Occipital lobe (tissue), 2 donors: ENCODE results near the gene SLC25A34. TPM values are rescaled to one million over a fixed set of nuclear protein-coding genes. Genes with fewer than 3 reads are reported as not detected.

Source experiments
- DNase-seq: peaks from one replicate; lab custom pipeline; 2025; lab: John Stamatoyannopoulos, UW
- total RNA-seq: library from RNA; depleted of rRNA; stranded (reverse); fragments of >200 nt; gene quantifications from one replicate; pipeline ENCODE4 v1.2.3, GENCODE V29; 2014

SLC25A34 gene
- total RNA-seq, 1 donor from 2014 or later: 1.2 TPM

DNA sequence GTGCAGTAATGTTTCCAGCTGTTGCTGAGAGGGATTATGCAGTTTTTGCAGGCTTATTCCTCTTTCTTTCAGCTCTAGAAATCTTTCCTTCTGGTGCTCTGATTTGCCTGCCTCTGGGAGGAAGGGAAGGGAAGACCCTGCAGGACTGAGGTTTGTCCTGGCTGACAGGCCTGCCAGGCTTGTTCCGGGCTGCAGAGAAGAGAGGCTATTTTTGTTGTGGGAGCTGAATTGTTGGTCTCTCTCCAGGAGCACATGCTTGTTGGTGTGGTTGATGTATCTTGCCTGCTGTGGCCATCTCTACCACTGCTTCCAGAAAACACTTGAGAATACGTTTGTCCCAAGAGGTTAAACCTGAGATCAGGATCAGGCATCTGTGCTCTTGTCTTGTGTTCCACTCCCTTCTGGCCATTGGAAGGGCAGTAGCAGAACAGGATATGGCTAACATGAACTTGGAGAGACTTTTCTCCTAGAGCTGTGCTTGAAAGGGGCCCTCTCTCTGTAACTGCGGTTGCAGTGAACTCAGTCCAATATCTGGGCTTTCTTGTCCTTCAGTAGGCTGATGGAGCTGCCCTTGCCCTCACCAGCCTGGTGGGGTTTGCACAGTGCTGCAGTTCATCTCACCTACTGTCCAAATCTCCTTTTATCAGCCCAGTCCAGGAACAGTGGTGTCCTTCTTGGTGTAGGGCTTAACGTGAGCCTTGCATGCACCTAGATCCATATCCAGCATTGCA lies 21.5 kb upstream of the SLC25A34 start:
- DNase-seq: peak; percentile 43

DNA sequence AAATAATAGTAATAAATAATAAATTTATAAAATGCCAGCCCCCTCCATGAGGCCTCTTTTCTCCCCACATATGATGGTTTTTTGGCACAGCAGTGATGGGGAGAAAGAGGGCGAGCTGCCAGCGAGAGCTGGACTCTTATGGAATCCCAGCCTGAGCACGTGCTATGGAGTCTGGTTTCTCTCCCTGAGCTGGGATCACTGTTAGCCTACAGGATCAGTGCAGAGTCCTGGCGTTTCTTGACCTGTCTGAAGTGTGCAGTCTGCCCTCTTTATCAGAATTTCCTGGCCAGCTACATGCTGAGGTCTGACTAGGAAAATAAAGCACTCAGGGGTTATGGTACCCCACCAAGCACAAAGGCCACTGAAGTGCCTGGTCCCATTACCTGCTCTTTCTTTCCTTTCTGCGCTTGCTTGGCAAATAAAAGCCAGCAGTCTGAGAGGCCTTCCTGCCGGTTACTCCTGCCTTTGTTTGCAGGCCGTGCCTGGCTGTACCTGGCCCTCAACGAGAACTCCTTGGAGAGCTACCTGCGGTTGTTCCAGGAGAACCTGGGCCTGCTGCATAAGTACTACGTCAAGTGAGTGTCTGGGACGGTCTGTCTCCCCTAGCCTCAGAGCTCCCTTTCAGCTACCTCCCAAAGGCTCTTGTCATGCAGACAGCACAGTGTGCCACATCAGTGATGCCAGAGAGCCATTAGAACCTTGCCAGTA lies 18.5 kb upstream of the SLC25A34 start:
- no peak for DNase-seq

DNA sequence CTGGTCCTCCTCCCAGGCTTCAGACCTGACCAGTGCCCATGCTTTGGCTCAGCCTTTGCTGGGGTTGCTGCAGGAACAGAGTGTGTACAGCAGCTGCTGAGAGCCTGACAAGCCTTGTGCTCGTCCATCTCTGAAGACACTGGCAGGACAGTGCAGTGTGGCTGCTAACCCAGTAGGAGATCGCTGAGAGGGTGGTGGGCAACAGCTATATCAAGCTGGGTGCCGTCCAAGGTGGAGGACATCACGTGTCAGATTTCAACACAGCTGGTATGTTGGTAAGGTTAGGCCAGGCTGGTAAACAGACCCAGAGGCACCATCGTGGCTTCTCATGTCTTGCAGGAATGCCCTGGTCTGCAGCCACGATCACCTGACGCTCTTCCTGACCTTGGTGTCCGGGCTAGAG lies 17.9 kb upstream of the SLC25A34 start:
- no peak for DNase-seq

DNA sequence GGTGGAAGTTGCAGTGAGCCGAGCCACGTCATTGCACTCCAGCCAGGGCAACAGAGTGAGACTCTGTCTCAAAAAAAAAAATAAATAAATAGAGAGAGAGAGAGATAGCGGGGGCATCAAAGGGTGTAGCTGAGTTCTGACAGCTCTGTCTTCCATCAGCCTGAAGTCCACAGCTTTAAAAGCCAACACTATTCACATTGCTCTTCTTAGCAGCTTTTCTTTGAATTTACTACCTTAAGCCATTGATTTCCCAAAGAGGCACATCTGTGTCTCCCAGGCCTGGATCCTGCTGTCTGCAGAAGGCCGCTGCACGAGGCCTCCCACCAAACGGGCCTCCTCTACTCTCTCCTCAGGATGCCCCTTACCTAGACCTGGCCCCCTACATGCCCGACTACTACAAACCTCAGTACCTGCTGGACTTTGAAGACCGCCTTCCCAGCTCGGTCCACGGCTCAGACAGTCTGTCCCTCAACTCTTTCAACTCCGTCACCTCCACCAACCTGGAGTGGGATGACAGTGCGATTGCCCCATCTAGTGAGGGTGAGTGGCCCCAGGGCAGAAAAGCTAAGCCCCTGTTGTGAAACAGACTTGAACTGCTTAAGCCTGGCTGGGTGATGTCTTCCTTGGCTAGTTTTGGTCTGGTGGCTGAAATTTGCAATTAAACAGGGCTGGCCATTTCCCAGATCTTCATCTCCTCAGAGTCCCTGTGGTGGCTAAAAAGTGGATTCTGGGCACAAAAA lies 16.5 kb upstream of the SLC25A34 start:
- no peak for DNase-seq

DNA sequence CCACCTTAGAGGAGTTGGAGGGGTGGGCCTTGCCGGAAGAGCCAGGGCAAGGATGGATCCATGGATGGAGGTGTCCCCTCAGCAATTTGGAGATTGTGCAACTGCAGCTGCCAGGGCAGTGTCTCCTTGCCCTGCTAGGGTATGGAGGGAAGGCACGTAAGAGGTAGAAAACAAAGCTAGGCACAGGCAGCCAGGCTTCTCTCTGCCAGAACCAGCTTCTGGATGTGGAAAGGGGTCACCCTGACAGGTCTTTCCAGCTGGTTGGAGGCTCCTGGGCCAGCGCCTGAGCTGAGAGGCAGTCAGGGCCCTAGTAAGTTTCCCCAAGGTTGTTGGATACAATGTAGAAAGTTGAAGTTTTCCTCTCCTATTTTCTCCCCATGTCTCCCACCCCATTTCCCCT lies 15.2 kb upstream of the SLC25A34 start:
- DNase-seq: no peak

DNA sequence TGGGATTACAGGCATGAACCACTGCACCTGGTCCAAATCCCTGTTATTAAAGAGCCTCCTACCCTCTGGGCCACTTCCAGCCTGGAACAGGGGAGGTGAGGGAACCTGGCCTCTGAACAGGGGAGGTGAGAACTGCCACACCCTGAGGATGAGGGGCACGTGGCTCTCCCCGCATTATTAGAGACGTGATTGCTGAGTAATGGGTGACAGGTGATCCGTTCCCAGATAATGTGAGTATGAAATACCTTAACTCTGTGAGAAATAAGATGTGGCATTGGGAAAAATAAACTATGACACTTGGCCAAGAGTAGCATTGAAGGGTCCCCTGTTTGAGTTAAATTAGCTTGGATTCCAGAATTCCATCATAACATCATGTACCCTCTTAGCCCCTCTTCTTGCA lies 13.6 kb upstream of the SLC25A34 start:
- DNase-seq: no peak

DNA sequence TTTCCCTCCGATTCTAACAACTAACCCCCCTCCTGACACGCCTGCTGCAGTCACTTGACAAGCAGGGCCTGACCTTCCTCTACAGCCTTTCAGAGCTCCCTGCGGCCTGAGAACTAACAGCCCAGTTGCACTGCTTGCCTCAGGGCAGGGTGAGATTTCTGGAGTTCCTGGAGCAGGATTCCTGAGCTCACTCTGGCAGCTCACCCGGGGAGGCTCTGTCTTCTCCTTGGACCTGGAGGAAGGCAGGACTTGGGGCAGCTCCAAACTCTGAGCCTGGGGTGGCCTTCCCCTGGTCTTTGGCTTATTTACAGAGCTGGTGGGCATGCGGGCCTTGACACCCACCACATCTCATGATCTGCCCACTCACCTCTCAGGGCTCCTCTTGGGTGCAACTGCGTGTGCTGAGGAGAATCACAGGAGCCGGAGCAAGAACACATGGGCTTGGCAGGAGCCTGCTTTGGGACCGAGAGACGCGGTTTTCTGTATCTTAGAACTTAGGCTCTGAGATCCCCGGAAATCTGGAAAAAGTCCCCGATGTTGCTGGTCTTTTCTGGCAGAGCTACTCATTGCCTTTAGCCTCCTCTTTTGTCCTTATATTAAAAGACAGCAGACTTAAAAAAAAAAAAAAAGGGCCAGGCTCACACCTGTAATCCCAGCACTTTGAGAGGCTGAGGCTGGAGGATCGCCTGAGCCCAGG lies 13.1 kb upstream of the SLC25A34 start:
- DNase-seq: no peak

DNA sequence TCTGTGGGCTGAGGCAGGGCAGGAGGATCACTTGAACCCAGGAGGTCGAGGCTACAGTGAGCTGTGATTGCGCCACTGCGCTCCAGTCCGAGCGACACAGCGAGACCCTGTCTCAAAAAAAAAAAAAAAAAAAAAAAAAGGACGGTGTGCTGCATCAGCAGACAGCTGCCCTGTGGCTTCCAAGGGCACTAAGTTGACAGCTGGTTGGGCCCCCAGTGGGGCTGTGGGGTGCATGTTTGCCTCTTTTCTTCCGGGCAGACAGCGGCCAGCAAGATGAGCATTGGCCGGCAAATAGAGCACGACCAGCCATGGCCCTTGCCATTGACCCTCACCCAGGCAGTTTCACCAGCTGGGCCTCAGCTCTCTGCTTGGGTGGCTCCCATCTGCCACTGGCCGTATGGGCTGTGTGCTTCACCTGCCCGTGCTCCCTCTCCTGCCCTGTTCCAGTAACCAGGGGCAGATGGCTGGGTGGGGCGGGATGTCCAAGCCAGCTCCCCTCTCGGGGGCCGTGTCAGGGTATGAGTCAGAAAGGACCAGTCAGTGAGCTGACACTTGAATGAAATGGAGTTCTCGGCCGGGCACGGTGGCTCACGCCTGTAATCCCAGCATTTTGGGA lies 12.3 kb upstream of the SLC25A34 start:
- DNase-seq: no peak

DNA sequence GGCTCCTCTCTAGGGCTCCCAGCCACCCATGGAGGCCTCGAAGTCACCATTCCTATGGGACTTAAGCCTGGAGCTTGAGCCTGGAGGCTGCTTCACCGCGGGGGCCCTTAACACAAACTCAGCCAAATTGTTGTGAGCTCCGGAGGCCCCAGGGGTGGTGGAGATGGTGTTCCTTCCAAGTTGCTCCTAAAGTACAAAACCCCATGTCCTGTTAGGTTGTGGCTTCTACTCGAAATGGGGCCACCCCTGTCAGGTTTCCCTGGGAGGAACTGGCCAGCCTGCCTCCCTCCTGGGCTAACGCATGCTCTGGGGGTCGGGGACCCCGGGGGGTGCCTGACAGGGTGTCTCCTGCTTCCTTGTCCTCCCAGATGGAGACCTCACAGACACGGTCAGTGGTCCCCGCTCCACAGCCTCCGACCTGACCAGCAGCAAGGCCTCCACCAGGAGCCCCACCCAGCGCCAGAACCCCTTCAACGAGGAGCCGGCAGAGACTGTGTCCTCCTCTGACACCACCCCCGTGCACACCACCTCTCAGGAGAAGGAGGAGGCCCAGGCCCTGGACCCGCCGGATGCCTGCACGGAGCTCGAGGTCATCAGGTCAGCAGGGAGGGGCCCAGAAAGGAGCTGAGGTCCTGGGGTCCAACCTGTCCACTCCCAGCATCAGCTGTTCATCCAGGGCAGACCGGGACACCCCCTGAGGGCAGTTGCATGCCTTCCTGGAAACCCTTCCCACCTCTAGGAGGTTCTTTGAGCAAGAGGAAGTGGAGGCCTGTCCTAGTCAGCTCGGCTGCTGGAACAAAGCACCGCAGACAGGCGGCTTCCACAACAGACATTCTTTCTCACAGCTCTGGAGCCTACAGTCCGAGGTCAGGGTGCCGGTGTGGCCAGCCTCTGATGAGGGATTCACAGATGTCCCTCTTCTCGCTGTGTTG lies 10.8 kb upstream of the SLC25A34 start:
- no peak for DNase-seq

DNA sequence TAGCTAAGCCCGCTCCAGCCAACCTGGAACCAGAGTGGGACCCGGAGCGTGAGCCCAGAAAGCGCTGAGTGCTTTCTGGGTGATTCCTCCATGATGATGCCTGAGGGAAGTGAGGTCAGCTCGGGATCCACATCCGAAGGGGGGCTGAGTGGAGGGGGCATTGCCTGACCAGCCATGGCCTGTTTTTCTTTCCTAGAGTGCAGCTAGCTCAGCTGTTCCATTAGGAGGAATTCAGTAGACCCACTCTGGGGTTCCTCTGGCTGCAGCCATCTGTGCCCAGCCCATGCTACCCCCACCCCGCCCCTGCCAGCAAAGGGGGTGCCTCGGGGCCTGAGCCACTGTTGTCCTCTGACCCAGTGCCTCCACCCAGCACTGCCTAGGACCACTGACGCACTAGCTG lies 9.6 kb upstream of the SLC25A34 start:
- DNase-seq: no peak

DNA sequence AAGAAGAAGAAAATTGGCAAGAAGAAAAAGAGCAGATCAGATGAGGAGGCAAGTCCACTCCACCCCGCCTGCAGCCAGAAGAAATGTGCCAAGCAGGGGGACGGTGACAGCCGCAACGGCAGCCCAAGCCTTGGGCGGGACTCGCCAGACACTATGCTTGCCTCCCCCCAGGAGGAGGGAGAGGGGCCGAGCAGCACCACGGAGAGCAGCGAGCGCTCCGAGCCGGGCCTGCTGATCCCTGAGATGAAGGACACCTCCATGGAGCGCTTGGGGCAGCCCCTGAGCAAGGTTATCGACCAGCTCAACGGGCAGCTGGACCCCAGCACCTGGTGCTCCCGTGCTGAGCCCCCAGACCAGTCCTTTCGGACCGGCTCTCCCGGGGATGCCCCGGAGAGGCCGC lies 9.0 kb upstream of the SLC25A34 start:
- DNase-seq: no peak

DNA sequence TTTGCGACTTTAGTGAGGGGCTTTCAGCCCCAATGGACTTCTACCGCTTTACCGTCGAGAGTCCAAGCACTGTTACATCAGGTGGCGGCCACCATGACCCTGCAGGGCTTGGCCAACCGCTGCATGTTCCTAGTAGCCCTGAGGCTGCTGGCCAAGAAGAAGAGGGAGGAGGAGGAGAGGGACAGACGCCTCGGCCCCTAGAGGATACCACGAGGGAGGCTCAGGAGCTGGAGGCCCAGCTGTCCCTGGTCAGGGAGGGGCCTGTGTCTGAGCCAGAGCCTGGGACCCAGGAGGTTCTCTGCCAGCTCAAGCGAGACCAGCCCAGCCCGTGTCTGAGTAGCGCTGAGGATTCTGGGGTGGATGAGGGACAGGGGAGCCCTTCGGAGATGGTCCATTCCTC lies 8.6 kb upstream of the SLC25A34 start:
- no peak for DNase-seq

DNA sequence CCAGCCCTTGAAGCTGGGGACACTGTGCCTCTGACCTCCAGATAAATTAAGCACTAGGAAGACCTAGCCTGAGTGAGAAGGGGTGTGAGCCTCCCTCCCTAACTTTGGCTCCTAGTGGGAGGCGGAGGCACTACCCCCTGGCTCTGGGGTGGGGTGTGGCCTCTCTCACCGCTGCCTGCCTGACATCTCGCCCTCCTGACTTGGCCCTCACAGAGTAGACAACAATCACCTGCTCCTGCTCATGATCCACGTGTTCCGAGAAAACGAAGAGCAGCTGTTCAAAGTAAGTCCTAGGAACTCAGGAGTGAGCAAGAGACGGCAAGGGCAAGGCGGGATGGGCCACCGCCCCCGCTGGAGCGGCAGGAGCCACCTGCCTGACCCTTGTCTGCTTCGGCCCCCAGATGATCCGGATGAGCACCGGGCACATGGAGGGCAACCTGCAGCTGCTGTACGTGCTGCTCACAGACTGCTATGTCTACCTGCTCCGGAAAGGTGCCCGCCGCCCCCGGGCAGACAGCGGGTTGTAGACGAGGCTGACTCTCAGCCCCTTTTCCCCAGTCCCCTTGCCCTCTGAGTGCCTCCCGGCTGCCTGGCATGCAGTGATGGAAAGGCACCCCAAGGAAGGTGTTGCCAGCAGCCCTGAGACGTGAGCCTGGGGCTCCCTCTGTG lies 8.1 kb upstream of the SLC25A34 start:
- no peak for DNase-seq

DNA sequence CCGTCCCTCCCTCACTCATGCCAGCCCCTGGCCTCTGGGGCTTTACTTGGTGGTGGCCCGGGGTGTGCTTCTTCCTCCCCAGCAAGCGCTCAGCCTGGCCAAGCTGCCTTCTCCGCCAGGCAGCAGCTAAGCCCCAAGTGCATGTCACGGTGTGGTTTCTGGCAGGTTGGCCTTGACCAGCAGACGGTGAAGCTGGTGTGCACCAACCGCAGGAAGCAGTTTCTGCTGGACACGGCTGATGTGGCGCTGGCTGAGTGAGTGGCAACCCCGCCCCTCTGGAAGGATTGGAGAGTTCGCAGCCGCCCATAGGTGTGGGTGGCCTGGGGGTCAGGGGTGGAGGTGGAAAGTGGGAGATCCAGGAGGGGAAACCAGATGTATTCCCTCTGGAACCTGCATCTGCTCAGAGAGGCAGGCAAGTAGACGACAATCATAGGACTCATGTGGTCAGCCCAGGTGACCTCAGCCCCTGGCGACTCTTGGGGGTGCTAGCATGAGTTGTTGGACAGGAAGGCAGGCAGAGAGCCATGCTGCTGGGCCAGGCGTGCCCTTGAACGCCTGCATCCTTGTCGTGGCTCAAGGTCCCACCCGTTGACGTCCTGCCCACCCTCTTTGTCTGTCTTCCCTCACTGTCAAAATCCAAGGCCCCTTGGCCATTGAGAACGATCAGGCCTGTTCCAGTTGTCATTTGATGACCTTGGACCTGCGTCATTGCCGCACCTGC lies 7.0 kb upstream of the SLC25A34 start:
- DNase-seq: no peak

DNA sequence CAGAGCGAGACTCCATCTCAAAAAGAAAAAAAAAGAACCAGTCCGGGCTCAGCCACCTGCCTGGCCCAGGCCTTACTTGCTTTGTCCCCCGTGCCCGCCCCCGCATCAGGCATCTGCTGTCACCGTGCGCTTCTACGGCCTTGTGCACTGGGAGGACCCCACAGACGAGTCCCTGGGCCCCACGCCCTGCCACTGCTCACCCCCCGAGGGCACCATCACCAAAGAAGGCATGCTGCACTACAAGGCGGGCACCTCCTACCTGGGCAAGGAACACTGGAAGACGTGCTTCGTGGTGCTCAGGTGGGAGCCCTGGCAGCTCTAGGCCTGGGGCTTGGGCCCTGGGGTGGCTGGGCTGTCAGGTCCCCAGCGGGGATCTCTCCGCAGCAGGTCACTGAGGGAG lies 5.6 kb upstream of the SLC25A34 start:
- no peak for DNase-seq

DNA sequence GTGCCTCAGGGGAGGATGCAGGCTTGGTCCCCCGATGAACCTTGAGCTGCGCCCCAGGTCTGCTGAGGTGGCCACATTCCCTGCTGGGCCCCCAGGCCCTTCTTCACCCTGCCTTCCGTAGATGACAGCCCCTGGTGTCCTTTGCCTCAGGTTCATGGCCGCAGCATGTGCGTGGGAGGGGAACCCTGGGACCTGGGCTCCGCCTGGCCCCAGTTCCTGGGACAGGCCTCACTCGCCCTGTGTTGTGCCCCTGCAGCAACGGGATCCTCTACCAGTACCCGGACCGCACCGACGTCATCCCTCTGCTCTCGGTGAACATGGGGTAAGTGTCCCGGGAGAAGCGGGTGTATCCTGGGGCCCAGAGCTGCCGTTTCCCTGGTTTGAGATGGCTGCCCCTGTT lies 5.1 kb upstream of the SLC25A34 start:
- no peak for DNase-seq

DNA sequence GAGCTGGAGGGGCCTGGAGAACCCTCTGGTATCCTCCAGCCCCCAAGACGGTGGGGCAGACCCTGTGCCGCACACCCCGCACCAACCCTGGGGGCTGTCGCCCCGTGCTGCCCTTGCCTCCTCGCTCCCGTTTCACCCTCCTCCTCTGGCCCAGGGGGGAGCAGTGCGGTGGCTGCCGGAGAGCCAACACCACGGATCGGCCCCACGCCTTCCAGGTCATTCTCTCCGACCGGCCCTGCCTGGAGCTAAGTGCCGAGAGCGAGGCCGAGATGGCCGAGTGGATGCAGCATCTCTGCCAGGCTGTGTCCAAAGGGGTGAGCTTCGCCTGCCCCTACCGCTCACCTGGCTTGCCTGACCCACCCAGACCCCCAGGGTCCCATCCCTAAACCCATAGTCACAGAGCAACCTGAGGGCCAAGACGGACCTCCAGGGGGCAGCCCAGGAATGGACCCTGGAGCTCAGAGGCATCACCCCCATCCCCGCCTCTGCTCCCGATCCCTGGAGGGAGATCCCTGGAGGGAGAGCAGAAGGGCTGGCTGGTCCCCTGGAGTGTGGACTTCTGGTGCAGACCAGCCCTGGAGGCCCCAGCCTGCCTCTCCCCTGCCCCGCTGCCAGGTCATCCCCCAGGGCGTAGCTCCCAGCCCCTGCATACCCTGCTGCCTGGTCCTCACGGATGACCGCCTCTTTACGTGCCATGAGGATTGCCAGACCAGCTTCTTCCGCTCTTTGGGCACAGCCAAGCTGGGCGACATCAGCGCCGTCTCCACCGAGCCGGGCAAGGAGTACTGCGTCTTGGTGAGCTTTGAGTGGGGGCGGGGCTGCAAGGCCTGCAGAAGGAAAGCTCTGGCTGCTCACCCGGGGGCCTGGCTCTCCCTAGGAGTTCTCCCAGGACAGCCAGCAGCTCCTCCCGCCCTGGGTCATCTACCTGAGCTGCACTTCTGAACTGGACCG lies 4.0 kb upstream of the SLC25A34 start:
- DNase-seq: no peak

DNA sequence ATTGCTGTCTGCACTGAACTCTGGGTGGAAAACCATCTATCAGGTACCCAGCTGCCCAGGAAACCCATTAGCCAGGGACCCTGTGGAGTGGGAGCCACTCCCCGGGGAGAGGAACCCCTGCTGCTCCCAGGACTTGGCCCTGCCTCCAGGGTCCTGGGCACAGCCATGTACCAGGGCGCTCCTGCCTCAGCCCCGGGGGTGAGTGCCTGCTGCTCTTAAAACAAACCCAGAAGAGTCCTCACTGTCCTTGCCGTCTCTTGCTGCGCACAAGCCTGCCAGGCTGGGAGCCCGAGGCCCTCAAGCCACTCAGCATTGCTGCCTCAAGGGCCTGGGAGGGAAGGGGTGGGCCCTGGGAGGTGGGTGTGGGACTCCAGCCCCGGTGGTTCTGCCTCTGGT lies 3.4 kb upstream of the SLC25A34 start:
- DNase-seq: no peak
